ENCODE data around the gene LSAMP. TPM values are rescaled to one million over a fixed set of nuclear protein-coding genes. Genes with fewer than 3 reads are reported as not detected.

Gene LSAMP
- total and polyA plus RNA-seq, 2 experiments from 2014 or later: 2.0 to 2.9 TPM

GRCh38 chr3:115901008-115901407 is 544.3 kb downstream of the LSAMP start:
- H3K9me3 Mint-ChIP-seq: no peaks in the 10 kb centered on the region
- no peak overlapping the region for H3K27ac ChIP-seq (ENCODE audit: low read depth)
- no peaks in the 10 kb centered on the region for H3K36me3 ChIP-seq (ENCODE audit: insufficient read depth)
- TF ChIP-seq ETS1 (IDR thresholded peaks at IDR 0.05) (no peak), POLR2AphosphoS5 (IDR thresholded peaks at IDR 0.05; ENCODE audit: low read depth) (no peak), REST (IDR thresholded peaks at IDR 0.05; ENCODE audit: unreplicated experiment) (no peak), JUNB (IDR thresholded peaks at IDR 0.05; ENCODE audit: unreplicated experiment) (no peak), EZH2phosphoT487 (IDR thresholded peaks at IDR 0.05; ENCODE audit: unreplicated experiment) (no peak), CTCF (conservative IDR thresholded peaks at IDR 0.05; ENCODE audit: low read depth in 2 of 2) (no peak), STAT1 (IDR thresholded peaks at IDR 0.05; ENCODE audit: unreplicated experiment) (no peak), ZNF331 (CRISPR knock-in tag; IDR thresholded peaks at IDR 0.05; ENCODE audit: low read depth) (no peak), NANOG (IDR thresholded peaks at IDR 0.05; ENCODE audit: borderline replicate concordance) (no peak), ZNF114 (CRISPR knock-in tag; IDR thresholded peaks at IDR 0.05) (no peak), ZNF462 (CRISPR knock-in tag; IDR thresholded peaks at IDR 0.05) (no peak), EZH2 (IDR thresholded peaks at IDR 0.05; ENCODE audit: low read depth, unreplicated experiment) (no peak), CREB1 (CRISPR knock-in tag; IDR thresholded peaks at IDR 0.05; ENCODE audit: low read depth) (no peak)
- H3K4me1 ChIP-seq (ENCODE audit: insufficient read depth): peaks cover 11% of the 10 kb centered on the region
- H3K27me3 Mint-ChIP-seq (ENCODE audit: insufficient read depth, low read depth, poor library complexity): no peaks in the 10 kb centered on the region
- no peak overlapping the region for H3K4me3 Mint-ChIP-seq
- H3F3A ChIP-seq (replicated peaks; ENCODE audit: low read depth): no peaks in the 10 kb centered on the region
- no peaks in the 10 kb centered on the region for H3K27me3 ChIP-seq (ENCODE audit: insufficient read depth)
- DNase-seq (ENCODE audit: low spot score): no peak
- no peak overlapping the region for H2AFZ ChIP-seq
- no peak for ATAC-seq
- H3K4me1 Mint-ChIP-seq: peaks cover 26% of the 10 kb centered on the region
- H3K4me2 ChIP-seq: no peak overlapping the region
- H3K4me3 ChIP-seq: no peak overlapping the region
- no peak overlapping the region for H3K27ac Mint-ChIP-seq
- H3K79me2 ChIP-seq (replicated peaks; ENCODE audit: insufficient read depth): no peaks in the 10 kb centered on the region
- H3K36me3 Mint-ChIP-seq (ENCODE audit: low read depth): no peaks in the 10 kb centered on the region
- no peaks in the 10 kb centered on the region; the same call in 1 of the 2 replicates for H3K9me2 ChIP-seq (ENCODE audit: insufficient read depth)
- H4K20me1 ChIP-seq (replicated peaks; ENCODE audit: insufficient read depth): no peaks in the 10 kb centered on the region
